Measurements from ENCODE around the gene ZNF444. TPM values are rescaled to one million over a fixed set of nuclear protein-coding genes. Genes with fewer than 3 reads are reported as not detected.

The ZNF444 gene
- total and polyA plus RNA-seq, 2 donors (not counting 1 experiment from before 2014, with no cell fraction given), result 24.1 to 37.7 TPM

DNA sequence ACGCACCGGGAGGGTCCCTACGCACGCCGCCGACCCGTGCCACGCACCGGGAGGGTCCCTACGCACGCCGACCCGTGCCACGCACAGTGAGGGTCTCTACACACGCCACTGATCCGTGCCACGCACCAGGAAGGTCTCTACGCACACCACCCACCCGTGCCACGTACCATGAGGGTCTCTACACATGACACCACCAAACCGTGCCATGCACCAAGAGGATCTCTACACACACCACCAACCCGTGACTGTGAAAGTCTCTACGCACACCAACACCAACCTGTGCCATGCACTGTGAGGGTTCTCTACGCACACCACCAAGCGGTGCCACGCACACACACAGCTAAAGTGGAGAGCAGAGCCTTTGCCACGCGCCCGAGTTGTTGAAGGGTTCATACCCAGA, 36.7 kb upstream of the ZNF444 start:
- DNase-seq (no peak), ATAC-seq (ENCODE audit: low read depth) (no peak)
- Mint-ChIP-seq H3K9me3 (ENCODE audit: insufficient read depth) (no peaks in the 10 kb centered on the region), H3K27ac (no peak overlapping the region), H3K4me3 (peak overlapping the region; percentile 23), H3K27me3 (no peaks in the 10 kb centered on the region), H3K4me1 (peaks cover 48% of the 10 kb centered on the region)
- intact Hi-C loops (cut with micrococcal nuclease), result loop anchor here (2.0 kb wide), 1 partner anchor 16 kb away; the partner anchor contains the start of gene ZNF787
- POLR2A ChIA-PET, result interaction anchor here (0.5 to 0.6 kb wide), 2 partner anchors 15 to 17 kb away, joined by 5 to 6 read pairs; partner anchors contain the start of gene ZNF787
- H3K4me2 ChIP-seq (replicated peaks; ENCODE audit: low read depth, low read length, poor library complexity, severe bottlenecking), result peak overlapping the region; percentile 22
- H3K4me3 ChIP-seq (ENCODE audit: control extremely low read depth in 1 of 5, extremely low read depth in 1 of 5, insufficient read depth in 1 of 5, low read depth in 2 of 5, low read length in 4 of 5), result no peak overlapping the region
- WGBS (ENCODE audit: insufficient coverage), result 97% methylated on average over 27 of the region's 29 CpGs
- no peak overlapping the region for H2AFZ ChIP-seq (ENCODE audit: insufficient read depth, low read depth, low read length, poor library complexity, severe bottlenecking)
- peaks cover 31 to 33% of the 10 kb centered on the region in 2 donors for H3K4me1 ChIP-seq (ENCODE audit: control insufficient read depth in 2 of 2, insufficient read depth in 2 of 2, low read length in 2 of 2)
- CTCF ChIA-PET, result interaction anchor here (0.6 to 1.9 kb wide), 12 partner anchors 13 to 1081 kb away, joined by 3 to 19 read pairs (median 4); no protein-coding TSS in a partner anchor
- H3K79me2 ChIP-seq (ENCODE audit: control insufficient read depth, insufficient read depth, low read length), result peaks cover 89% of the 10 kb centered on the region
- TF ChIP-seq, protein P1, sequence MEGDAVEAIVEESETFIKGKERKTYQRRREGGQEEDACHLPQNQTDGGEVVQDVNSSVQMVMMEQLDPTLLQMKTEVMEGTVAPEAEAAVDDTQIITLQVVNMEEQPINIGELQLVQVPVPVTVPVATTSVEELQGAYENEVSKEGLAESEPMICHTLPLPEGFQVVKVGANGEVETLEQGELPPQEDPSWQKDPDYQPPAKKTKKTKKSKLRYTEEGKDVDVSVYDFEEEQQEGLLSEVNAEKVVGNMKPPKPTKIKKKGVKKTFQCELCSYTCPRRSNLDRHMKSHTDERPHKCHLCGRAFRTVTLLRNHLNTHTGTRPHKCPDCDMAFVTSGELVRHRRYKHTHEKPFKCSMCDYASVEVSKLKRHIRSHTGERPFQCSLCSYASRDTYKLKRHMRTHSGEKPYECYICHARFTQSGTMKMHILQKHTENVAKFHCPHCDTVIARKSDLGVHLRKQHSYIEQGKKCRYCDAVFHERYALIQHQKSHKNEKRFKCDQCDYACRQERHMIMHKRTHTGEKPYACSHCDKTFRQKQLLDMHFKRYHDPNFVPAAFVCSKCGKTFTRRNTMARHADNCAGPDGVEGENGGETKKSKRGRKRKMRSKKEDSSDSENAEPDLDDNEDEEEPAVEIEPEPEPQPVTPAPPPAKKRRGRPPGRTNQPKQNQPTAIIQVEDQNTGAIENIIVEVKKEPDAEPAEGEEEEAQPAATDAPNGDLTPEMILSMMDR (IDR thresholded peaks at IDR 0.05), result no peak
- no peak for TF ChIP-seq EZH2 (IDR thresholded peaks at IDR 0.05; ENCODE audit: borderline replicate concordance, insufficient read depth, low read depth, low read length, poor library complexity, severe bottlenecking)
- H3K9me3 ChIP-seq (ENCODE audit: control extremely low read depth in 1 of 3, control insufficient read depth in 2 of 3, insufficient read depth in 1 of 3, low read length in 2 of 3), result no peaks in the 10 kb centered on the region
- no peak overlapping the region for H3K9ac ChIP-seq (ENCODE audit: low read length)
- H3K27me3 ChIP-seq (replicated peaks in 1 of 4; ENCODE audit: control extremely low read depth in 1 of 4, control insufficient read depth in 3 of 4, insufficient read depth in 4 of 4, low read length in 3 of 4), result no peaks in the 10 kb centered on the region
- peaks cover 92% of the 10 kb centered on the region for H4K20me1 ChIP-seq (ENCODE audit: control insufficient read depth, insufficient read depth, low read length, poor library complexity, severe bottlenecking)
- peak overlapping the region; percentile 54 to 72 for H3K27ac ChIP-seq (ENCODE audit: low read length in 2 of 2)
- H3K36me3 ChIP-seq (replicated peaks in 1 of 2; ENCODE audit: control extremely low read depth in 1 of 2, control insufficient read depth in 1 of 2, extremely low read depth in 1 of 2, insufficient read depth in 2 of 2, low read length in 1 of 2), result peaks cover 0 to 36% of the 10 kb centered on the region in 2 experiments

DNA sequence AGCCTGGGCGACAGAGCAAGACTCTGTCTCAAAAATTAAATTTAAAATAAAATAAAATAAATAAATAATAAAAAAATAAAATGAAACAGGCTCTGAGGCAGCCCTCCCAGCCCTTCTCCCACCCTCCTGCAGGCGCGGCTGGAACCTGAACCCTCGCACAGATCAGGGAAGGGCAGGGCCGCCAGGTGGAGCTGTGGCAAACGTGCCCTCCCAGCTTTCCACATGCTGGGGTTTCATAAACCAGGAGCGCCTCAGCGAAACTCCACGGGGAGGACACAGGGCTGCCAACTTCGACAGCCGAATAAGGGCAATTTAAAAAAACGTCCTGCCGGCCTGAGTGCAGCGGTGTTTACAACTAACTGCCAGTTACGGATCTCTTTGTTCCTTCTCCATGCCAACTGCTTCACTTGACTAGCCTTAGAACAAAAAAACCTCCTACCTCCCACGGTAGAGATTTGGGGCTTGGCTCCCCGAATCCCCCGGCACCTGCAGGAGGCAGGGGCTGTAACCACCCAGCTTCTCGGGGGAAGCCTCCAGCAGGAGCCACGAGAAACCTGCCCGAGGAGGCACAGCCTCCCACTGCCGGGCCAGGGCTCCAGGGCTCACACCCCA, 35.9 kb upstream of the ZNF444 start:
- no peak for TF ChIP-seq EZH2 (IDR thresholded peaks at IDR 0.05; ENCODE audit: borderline replicate concordance, insufficient read depth, low read depth, low read length, poor library complexity, severe bottlenecking)
- TF ChIP-seq, protein P1 (IDR thresholded peaks at IDR 0.05), result peak; percentile 74
- 5% methylated on average over 21 of the region's 22 CpGs for WGBS (ENCODE audit: insufficient coverage)
- peaks cover 92% of the 10 kb centered on the region for H3K79me2 ChIP-seq (ENCODE audit: control insufficient read depth, insufficient read depth, low read length)
- H3K4me1 ChIP-seq (ENCODE audit: control insufficient read depth in 2 of 2, insufficient read depth in 2 of 2, low read length in 2 of 2), result peaks cover 39 to 41% of the 10 kb centered on the region in 2 donors
- H3K4me3 Mint-ChIP-seq, result peak overlapping the region; percentile 64
- peaks cover 53% of the 10 kb centered on the region for H3K4me1 Mint-ChIP-seq
- DNase-seq, result peak; percentile 83
- peaks cover 0 to 30% of the 10 kb centered on the region in 2 experiments for H3K36me3 ChIP-seq (replicated peaks in 1 of 2; ENCODE audit: control extremely low read depth in 1 of 2, control insufficient read depth in 1 of 2, extremely low read depth in 1 of 2, insufficient read depth in 2 of 2, low read length in 1 of 2)
- peaks cover 86% of the 10 kb centered on the region for H4K20me1 ChIP-seq (ENCODE audit: control insufficient read depth, insufficient read depth, low read length, poor library complexity, severe bottlenecking)
- peak overlapping the region; percentile 80 for H3K27ac Mint-ChIP-seq
- H2AFZ ChIP-seq (ENCODE audit: insufficient read depth, low read depth, low read length, poor library complexity, severe bottlenecking), result no peak overlapping the region
- no peaks in the 10 kb centered on the region for H3K9me3 Mint-ChIP-seq (ENCODE audit: insufficient read depth)
- H3K4me2 ChIP-seq (replicated peaks; ENCODE audit: low read depth, low read length, poor library complexity, severe bottlenecking), result peak overlapping the region; percentile 70
- peak overlapping the region; percentile 54 to 72 for H3K27ac ChIP-seq (ENCODE audit: low read length in 2 of 2)
- CTCF ChIA-PET, result interaction anchor here (0.6 to 1.9 kb wide), 18 partner anchors 14 to 1080 kb away, joined by 3 to 19 read pairs (median 4); partner anchors contain the start of gene ZNF444
- no peak overlapping the region for H3K9ac ChIP-seq (ENCODE audit: low read length)
- H3K9me3 ChIP-seq (ENCODE audit: control extremely low read depth in 1 of 3, control insufficient read depth in 2 of 3, insufficient read depth in 1 of 3, low read length in 2 of 3), result no peaks in the 10 kb centered on the region
- peak; percentile 75 for ATAC-seq (ENCODE audit: low read depth)
- no peaks in the 10 kb centered on the region for H3K27me3 Mint-ChIP-seq
- POLR2A ChIA-PET, result interaction anchor here (0.5 to 0.6 kb wide), 3 partner anchors 15 to 36 kb away, joined by 3 to 6 read pairs (median 5); partner anchors contain the start of genes ZNF444 and ZNF787
- peak overlapping the region in 3 of 5 experiments; percentile 5 to 25 (median 21) for H3K4me3 ChIP-seq (ENCODE audit: control extremely low read depth in 1 of 5, extremely low read depth in 1 of 5, insufficient read depth in 1 of 5, low read depth in 2 of 5, low read length in 4 of 5)
- H3K27me3 ChIP-seq (replicated peaks in 1 of 4; ENCODE audit: control extremely low read depth in 1 of 4, control insufficient read depth in 3 of 4, insufficient read depth in 4 of 4, low read length in 3 of 4), result no peaks in the 10 kb centered on the region
- intact Hi-C loops (cut with micrococcal nuclease), result loop anchor here (1.0 to 2.0 kb wide), 2 partner anchors 16 to 35 kb away; partner anchors contain the start of gene ZNF787
